Measurements from ENCODE around the gene CYB5B.
"Not testable (repeated sequence)": the region's sequence is repeated elsewhere in the genome, so short reads cannot be mapped to it uniquely, and the experiment has no call there.

The CYB5B gene

DNA sequence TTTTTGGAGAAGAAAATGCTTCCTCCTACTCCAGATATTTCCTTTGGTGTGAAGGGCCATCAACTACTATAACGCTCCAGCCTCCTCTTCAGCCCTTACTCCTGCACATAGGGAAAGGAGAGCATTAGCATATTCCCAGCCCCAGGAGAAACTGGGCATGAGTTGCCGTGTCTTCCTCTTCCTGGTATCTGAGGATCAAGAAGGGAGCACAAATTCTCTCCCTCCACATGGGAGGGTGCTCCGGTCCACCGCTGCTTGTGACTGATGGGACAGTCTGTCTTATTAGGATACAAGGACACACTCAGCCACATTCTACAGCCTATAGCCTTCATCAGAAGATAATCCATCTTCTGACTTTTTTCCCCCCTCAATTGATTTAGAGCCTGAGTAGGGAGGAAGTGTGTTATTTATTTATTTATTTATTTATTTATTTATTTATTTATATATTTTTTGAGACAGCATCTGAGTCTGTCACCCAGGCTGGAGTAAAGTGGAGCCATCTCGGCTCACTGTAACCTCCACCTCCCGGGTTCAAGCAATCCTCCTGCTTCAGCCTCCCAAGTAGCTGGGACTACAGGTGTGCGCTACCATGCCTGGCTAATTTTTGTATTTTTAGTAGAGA, 16.6 kb upstream of the CYB5B start:
- DNase-seq = no peak

DNA sequence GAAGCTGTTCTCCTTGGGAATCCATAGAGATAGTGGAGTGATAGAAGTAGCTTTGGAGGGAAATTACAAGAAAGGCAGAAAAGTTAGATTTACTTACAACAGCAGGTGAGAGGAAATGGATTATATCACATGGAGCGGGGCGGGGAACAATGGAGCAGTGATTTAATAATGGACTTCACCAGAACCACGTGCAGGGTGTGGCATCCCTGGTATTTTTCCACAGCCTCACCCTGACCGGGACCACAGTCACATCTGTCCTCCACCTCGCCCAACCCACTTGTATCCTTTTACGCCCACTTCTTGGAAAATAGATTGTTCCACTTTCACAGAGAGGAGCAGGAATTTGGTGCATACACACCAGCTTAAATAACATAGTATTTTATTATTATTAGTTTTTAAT, 15.9 kb upstream of the CYB5B start:
- no peak for DNase-seq

DNA sequence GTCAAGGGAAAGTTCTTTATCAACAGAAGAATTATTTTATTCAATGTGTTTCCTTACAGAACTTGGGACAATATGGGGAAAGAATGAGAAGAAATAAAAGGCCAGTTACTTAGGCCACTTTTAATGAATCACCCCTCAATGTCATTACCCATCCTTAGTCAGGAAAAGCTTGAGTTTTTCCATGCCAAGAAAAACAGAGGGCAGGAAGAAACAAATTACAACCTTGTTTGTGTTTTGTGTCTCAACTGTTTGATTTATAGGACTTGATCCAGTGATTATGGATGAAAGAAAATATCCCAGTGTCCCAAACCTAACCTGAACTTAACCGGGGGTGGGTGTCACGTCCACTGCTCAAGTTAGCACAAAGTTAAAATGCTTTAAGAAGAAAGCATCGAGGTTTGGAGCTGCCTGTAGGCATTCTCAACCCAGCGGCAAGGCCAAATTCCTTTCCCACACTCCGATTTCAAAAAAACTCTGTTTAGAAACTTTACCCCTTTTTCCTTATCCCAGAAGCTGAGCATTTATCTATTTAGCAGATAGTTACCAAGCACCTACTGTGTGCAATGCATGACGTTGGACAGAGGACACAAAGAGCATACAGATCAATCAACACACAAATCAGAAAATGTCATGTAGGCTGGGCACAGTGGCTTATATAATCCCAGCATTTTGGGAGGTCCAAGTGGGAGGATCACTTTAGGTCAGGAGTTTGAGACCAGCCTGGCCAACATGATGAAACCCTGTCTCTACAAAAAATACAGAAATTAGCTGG, 14.0 kb upstream of the CYB5B start:
- DNase-seq = no peak

DNA sequence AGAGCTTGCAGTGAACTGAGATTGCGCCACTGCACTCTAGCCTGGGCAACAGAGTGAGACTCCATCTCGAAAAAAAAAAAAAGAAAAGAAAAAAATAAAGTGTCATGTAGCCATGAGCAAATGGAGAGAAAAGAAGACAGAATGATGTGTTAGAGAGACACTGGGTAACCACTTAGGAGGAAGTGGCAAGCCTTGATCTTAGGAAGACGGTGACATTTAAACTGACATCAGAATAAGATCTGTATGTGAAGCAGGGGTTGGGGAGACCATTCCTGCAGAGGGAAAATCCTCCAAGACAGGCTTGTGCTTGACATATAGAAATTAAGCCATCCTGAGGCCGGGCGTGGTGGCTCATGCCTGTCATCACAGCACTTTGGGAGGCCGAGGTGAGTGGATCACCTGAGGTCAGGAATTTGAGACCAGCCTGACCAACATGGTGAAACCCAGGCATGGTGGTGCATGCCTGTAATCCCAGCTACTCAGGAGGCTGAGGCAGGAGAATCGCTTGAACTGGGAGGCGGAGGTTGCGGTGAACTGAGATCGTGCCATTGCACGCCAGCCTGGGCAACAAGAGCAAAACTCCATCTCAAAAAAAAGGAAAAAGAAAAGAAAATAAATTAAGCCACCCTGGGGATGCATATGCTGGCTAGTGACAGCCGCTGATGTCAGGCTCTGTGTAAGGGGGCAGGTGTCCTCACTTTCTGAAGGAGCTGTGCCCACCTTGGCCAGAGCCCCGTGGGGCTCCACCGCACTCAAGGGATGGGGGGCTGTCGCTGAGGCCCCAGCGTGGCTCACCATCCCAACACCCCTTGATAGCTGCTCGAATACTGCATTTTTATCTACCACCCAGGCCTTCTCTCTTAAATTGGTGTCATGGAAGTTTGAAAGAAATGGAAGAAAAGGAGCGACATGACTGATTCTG, 13.1 kb upstream of the CYB5B start:
- no peak for DNase-seq

DNA sequence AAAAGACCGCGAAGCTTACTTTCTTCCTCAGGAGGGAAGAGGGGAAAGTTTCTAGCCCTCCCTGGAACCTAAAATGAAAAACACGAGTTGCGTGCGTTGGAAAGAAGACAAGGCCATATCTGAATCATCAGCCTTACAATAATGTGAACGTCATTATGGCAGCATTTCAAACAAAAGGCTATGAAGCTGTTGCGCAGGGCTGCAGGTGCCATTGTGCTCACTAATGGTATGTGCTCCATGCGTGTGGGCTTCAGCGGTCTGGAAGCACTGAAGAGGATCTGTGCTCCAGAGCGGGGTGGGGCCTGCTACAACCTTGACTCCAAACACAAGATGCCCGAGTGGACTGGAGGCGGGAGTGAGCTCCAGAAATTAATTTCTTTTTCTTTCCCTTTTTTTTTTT, 12.1 kb upstream of the CYB5B start:
- DNase-seq = no peak

DNA sequence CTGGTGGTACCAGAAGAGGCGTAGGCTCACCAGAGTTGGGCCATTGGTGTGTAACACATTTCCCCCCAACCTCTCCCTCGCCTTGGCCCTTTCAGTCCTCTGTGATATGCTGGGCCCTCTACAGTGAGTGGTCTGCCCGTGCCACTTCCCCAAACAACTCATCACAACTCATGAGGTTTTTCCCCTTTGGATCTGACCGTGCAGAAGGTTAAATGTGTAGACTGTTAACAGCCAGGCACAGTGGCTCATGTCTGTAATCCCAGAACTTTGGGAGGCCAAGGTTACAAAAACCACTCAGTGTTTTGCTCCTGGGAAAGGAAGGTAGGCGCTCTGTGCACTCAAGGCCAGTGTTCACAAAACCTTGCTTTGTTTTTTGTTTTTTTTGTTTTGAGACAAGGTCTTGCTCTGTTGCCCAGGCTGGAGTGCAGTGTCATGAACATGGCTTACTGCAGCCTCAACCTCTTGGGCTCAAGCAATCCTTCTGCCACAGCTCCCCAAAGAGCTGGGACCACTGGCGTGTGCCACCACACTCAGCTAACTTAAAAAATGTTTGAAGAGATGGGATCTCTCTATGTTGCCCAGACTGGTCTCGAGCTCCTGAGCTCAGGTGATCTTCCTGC, 11.3 kb upstream of the CYB5B start:
- DNase-seq = no peak

DNA sequence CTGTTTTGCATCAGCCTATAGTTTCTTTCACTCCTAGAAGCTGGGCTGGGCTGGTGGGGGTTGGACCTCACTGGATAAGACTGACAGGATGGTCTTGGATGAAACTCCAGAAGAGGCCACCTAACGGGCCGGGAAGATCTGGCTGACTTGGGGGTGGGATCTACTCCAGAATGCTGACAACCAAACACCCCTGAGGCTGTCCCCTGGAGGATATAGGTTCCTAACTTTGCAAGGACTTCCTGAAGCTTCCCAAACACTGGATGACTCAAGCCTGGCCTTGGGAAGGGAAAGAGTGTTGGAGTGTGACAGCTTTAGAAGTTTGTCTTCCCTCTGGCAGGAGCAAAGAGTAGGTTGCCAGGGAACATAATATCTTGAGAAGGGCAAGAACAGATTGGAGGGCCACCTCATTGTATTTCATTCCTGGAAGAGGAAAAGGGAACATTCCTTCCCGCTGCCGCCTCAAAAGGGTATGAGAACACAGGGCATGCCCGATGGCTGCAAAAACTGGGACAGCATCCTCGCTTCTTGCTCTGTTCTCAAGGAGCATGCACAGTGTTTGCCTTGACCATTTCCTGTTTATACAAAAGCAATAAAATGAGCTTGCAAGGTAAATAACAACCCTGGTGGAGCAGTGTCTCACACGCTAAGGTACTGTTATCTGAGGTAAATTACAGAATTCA, 6.8 kb upstream of the CYB5B start:
- peak in 27 of 56 donors; percentile 3 to 66 (median 28) for DNase-seq

DNA sequence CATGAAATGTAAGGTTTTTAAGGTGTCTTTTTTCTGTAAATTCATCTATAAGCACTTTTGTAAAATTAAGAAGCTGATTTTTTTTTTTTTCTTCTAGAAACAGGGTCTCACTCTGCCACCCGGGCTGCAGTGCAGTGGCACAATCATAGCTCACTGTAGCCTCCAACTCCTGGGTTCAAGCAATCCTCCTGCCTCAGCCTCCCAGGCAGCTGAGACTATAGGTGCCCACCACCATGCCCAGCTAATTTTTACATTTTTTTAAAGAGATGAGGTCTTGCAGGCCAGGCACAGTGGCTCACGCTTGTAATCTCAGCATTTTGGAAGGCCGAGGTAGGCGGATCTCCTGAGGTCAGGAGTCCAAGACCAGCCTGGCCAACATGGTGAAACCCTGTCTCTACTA, 4.5 kb upstream of the CYB5B start:
- no peak for DNase-seq

DNA sequence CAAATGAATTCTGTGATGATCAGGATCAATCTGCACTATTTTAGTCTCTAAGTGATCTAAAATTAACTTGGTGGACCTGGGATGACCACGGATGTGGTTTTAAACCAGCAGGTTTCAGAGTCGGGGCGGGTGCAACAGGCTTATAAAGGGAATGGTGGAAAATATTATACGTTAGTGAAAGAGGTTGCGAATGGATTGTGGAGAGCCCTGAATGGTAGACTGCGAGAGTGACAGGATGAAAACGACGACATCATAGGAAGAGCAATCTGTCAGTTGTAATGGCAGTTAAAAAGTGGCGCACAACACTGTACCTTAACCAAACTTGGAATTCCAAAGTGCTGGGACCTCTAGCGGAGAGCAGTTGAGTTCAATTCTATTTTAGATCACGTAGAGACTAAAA, 1.2 kb upstream of the CYB5B start:
- peak in 1 of 56 donors; percentile 7 for DNase-seq

DNA sequence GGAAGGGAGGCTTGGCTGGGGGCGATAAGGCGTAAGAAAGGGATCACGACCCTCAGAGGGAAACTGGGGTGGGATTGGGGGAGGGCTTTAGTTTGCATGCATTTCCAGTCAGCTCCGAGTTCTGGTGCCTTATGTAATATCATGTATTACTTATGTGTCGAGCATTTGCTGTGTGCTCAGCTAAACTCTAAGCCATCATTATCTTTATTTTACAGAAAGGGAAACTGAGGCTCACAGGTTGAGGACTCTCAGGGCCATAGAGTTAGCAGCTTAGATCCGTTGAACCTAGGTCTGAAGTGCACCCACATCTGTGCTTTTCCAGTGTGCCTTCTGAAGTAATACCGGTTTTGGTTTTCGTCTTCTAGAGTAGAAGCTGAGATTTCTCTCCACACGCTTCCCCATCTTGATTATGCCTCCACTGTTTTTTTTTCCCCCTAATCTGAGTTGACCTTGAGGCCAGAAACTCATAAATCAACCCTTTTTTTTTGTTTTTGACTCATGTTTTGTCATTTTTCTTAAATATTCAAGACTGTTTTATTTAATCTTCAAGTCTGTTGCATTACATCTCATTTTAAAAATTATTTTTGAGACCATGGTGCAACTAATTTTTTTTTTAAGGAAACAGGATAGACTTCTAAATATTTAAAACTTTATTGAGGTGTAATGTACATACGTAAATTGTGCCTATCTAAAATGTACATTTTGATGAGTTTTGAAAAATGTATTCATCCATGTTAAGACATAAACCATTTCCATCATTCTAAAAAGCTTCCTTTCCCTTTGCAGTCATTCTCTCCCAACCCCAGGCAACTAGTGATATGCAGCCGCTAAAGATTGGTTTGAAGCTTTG, 741 bp downstream of the CYB5B start:
- DNase-seq = no peak

DNA sequence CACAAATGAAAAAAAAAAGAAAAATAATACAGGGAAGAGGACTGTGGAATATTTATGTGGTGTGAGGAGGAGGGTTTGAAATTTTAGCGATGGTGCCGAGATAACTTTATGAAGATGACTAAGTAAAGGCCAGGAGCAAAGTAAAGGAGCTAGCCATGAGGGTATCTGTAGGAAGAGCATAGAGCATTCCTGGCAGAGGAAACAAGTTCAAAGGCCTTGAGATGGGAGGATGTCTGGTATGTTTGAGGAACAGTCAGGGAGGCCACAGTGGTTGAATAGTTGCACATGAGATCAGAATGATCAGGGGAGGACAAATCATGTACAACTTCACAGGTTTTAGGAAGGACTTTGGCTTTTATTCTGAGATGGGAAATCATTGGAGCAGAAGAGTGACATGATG, 4.2 kb downstream of the CYB5B start:
- no peak for DNase-seq

DNA sequence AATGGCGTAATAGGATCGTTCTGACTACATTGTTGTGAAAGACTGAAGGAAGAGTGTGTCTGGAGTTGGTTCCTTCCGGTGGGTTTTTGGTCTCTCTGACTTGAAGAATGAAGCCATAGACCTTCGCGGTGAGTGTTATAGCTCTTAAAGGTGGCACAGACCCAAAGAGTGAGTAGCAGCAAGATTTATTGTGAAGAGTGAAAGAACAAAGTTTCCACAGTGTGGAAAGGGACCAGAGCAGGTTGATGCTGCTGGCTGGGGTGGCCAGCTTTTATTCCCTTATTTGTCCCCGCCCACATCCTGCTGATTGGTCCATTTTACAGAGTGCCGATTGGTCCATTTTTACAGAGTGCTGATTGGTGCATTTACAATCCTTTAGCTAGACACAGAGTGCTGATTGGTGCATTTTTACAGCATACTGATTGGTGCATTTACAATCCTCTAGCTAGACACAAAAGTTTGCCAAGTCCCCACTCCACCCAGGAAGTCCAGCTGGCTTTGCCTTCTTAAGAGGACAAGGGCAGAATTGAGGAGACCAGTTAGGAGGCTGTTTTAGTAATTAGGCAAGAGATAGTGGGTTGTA, 4.7 kb downstream of the CYB5B start:
- not testable (repeated sequence) for DNase-seq

DNA sequence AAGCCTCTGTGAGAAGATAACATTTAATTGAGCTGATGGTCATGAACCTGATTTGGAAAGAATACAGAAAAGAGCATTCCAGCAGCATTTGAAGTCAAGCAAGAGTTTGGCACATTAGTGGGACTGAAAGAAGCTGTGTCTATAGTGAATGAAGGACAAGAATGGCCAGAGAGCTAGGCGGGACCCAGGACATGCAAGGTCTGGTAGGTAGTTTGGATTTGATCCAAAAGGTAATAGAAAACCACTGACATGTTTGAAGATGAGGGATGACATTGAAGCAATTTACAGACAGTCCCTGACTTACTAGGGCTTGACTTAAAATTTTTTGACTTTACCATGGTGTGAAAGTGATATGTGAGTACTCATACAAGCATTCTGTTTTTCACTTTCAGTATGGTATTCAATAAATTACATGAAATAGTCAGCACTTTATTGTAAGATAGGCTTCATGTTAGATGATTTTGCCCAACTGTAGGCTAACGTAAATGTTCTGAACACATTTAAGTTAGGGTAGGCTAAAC, 7.6 kb downstream of the CYB5B start:
- no peak for DNase-seq

DNA sequence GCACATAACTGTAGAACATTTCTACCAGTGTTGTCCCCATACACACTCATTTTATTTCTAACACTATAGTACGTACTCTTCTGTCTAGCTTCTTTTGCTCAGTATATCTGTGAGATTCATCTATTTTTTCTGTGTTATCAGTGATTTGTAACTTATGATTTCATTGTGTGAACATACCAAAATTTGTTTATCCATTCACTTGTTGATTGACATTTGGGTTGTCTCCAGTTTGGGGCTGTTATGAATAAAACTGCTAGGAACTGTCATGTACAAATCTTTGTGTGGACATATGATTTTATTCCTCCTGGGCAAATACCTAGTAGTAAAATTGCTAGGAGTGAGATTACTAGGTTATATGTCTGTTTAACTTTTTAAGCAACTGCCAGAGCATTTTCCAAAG, 9.6 kb downstream of the CYB5B start:
- no peak for DNase-seq

DNA sequence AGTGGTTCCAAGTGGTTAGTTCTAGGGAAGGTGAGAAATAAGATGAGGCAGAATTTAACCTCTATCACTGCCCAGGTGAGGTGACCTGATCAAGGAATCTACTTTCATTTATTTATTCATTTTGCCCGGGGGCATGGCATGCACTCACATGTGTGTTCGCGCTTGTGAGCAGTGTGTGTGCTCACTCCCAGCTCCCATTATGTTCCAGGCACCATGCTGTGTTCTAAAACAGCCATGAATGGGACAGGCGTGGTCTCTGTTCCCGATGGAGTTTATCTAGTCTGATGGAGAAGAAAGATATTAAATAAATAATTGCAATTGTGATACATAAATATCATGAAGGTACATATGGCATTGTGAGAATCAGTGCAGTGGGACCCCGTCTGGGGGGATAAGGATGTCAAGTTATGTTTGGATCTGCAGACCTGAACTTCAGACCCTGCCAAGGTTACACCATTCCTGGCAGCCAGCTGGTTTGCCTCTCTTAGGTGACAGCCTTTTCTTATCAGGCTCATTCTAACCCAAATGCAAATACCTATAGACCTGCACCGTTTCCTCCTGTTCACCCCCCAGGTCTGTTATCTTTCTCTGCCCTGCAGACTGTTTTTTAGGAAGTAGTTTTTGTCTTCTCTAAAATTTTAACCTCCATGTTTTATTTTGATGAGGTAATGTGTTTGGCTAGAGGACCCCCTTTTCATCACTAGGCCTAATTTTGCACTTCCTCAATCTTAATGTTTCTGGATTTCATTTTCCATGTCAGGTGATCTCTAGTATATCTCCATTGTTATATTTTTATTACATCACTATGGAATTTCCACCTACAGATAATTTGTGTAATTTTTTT, 11.8 kb downstream of the CYB5B start:
- no peak for DNase-seq

DNA sequence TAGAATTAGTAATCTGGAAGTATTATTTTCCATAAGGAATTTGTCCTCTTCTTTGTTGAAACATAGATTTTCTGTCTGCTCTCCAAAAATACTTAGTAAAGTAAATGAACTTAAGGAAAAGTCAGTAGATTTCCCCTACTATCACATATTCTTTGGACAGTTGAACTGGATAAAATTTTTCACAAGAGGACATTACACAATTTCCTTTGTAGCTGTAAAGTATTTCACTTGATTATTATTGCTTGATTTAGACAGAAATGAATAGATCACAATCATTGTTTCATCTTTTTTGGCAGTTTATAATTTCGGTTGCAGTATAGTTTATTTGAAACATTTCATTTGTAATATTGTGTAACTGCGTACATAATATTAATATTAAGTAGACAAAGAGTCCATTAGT, 12.5 kb downstream of the CYB5B start:
- no peak for DNase-seq

DNA sequence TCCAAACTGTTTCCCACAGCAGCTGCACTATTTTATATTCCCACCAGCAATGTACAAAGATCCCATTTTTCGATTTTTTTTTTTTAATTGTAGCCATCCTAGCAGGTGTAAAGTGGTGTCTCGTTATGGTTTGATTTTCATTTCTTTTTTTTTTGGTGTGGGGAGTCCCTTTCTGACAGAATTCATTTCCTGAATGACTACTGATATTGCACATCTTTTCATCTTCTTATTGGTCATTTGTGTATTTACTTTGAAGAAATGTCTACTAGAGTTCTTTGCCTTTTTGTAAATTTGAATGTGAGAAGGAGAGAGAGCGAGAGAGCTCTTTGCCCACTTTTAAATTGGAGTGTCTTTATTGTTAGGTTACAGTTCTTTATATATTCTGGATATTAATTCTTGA, 14.0 kb downstream of the CYB5B start:
- no peak for DNase-seq

DNA sequence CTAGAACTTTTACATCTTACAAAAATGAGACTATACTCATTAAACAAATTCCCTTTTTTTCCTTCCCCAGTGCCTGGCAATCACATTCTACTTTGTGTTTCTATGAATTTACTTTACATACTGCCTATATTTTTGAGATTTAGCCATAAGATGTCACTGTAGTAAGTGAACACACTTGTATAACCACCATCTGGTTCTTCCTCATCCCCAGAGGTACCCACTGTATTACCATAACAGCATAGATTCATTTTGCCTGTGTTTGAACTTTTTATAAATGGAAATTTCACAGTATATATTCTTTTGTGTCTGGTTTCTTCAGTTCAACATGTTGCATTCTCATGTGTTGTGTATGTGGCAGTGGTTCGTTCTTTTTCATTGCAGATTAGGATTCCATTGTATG, 15.8 kb downstream of the CYB5B start:
- DNase-seq = no peak

DNA sequence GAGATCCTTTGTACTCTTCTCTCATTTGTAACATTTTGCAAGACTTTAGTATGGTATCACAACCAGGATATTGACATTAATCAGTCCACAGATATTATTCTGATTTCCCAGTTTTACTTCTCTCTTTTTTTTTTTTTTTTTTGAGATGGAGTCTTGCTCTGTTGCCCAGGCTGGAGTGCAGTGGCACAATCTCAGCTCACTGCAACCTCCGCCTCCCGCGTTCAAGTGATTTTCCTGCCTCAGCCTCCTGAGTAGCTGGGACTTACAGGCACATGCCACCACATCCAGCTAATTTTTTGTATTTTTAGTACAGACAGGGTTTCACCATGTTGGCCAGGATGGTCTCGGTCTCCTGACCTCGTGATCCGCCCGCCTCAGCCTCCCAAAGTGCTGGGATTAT, 16.6 kb downstream of the CYB5B start:
- DNase-seq = not testable (repeated sequence)
